GM12874 (cell line): ENCODE results near the gene BPIFB4.

Experiments used
- TF ChIP-seq, protein P1 (sequence below): IDR thresholded peaks from 2 replicates; pipeline ENCODE4 v1.5.1; 2011; ENCODE audit warnings: low read depth, mild to moderate bottlenecking, control low read depth, low read length, moderate library complexity; ENCODE audit not compliant: insufficient read depth

The BPIFB4 gene

GRCh38 chr20:33113387-33113908, 34.0 kb downstream of the BPIFB4 start:
- TF ChIP-seq, protein P1, sequence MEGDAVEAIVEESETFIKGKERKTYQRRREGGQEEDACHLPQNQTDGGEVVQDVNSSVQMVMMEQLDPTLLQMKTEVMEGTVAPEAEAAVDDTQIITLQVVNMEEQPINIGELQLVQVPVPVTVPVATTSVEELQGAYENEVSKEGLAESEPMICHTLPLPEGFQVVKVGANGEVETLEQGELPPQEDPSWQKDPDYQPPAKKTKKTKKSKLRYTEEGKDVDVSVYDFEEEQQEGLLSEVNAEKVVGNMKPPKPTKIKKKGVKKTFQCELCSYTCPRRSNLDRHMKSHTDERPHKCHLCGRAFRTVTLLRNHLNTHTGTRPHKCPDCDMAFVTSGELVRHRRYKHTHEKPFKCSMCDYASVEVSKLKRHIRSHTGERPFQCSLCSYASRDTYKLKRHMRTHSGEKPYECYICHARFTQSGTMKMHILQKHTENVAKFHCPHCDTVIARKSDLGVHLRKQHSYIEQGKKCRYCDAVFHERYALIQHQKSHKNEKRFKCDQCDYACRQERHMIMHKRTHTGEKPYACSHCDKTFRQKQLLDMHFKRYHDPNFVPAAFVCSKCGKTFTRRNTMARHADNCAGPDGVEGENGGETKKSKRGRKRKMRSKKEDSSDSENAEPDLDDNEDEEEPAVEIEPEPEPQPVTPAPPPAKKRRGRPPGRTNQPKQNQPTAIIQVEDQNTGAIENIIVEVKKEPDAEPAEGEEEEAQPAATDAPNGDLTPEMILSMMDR, result no peak

GRCh38 chr20:33119725-33120720, 40.6 kb downstream of the BPIFB4 start:
- TF ChIP-seq, protein P1, result no peak

- TF ChIP-seq, protein P1, result no peak
These were observed 41.5 kb downstream of the BPIFB4 start for GRCh38 chr20:33120934-33121333.

DNA sequence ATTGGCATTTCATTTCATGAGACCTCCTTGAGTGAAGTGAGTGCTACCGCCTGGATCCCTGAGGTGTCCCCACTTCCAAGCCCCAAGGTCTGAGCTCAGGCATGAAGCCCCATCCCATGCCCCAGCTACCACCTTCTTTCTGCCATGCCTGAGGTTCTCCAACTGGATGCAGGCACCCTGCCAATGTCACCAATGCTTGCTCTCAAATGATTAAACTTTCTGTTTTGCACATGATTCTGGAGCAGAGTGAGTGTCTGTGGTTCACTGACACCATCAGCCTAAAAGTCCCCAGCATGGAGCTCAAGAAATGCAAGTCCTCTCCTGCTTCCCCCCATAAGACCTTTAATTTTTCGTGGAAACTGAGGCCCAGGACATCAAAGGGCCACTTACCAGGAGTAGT, 44.8 kb downstream of the BPIFB4 start:
- TF ChIP-seq, protein P1, result no peak

DNA sequence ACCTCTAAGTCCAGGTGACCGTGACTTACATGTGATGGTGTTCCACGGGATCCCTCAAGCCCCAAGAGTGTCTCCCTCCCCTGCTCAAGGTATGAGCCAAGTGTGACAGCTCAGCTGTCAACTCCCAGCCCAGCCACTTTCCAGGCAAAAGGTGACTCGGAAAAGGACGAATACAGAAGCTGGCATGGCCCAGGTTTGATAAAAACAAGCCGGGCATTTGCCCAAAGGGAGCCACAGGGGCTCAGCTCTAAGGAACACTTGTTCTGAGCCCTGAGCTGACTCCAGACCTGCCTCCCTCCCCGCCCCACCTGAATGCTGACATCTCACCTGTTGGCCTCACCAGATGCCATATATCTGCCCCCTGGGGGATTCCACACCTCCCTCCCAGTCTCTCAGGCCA, 45.6 kb downstream of the BPIFB4 start:
- TF ChIP-seq, protein P1, result no peak

DNA sequence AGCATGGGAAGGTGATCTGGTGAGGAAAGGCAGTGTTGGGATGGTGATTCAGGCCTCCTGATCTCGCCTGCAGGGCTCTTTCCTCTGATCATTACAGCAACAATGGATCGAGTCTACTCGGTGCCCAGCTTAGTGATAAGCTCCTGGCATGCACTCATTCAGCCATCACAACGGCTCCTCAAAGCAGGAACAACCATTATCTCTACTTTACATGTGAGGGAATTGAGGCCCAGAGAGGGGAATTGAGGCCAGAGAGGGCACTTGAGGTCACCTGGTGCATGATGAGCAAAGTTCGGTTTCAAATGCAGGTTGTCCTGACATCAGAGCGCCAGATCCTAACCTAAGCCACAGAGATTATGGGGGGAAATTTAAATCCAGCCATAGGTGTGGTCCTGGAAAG, 46.5 kb downstream of the BPIFB4 start:
- TF ChIP-seq, protein P1, result no peak

- TF ChIP-seq, protein P1, result no peak
These were observed 48.1 kb downstream of the BPIFB4 start for GRCh38 chr20:33127422-33128097.
